Esophagus squamous epithelium (tissue), 5 donors: ENCODE results near the gene LMTK2. TPM values are rescaled to one million over a fixed set of nuclear protein-coding genes. Genes with fewer than 3 reads are reported as not detected.

ENCODE experiments used
- DNase-seq: peaks from one replicate; lab custom pipeline; 2025; lab: John Stamatoyannopoulos, UW
- H3K27ac ChIP-seq, 4 donors: fragments of 200-600 bp; sonication (generic); one replicate each; pipeline ENCODE4 v1.5.1; 2016 to 2019; ENCODE audit warnings: mild to moderate bottlenecking in 1 of 4
- H3K27me3 ChIP-seq, 4 donors: fragments of 200-600 bp; sonication (generic); 1 replicate in 3 of 4; 2 replicates in 1 of 4; pipeline versions ENCODE4 v1.5.1 to v1.6.0; 2017 to 2021; ENCODE audit warnings: antibody characterized with exemption in 1 of 4
- H3K36me3 ChIP-seq, 3 donors: fragments of 200-600 bp; sonication (generic); one replicate each; pipeline ENCODE4 v1.5.1; 2016 to 2019
- H3K4me1 ChIP-seq, 3 donors: fragments of 200-600 bp; sonication (generic); one replicate each; pipeline ENCODE4 v1.5.1; 2017 to 2019
- H3K4me3 ChIP-seq, 4 donors: fragments of 200-600 bp; sonication (generic); 1 replicate in 3 of 4; 2 replicates in 1 of 4; pipeline ENCODE4 v1.5.1; 2016 to 2019; ENCODE audit warnings: mild to moderate bottlenecking in 2 of 4, moderate library complexity in 1 of 4
- H3K9me3 ChIP-seq, 3 donors: fragments of 200-600 bp; sonication (generic); one replicate each; pipeline ENCODE4 v1.5.1; 2016 to 2019
- CTCF ChIP-seq, 6 experiments: fragments of 450-650 bp in 4 of 6; fragments of 200-600 bp in 2 of 6; sonication (generic) in 2 of 6; IDR thresholded peaks; one replicate each; pipeline ENCODE4 v1.5.1; 2016 to 2019; ENCODE audit warnings: antibody characterized with exemption in 6 of 6, mild to moderate bottlenecking in 4 of 6, moderate library complexity in 4 of 6
- POLR2A ChIP-seq, 4 donors: fragments of 450-650 bp; IDR thresholded peaks; one replicate each; pipeline ENCODE4 v1.6.1; 2017; ENCODE audit warnings: antibody characterized with exemption in 4 of 4, mild to moderate bottlenecking in 4 of 4, moderate library complexity in 3 of 4
- WGBS, 2 donors: methylation state at CpG; one replicate each; pipeline ENCODE4 v1.1.5; 2018; 5-methylcytosine and 5-hydroxymethylcytosine counted together
- intact Hi-C: fragments of 100-400 bp; cut with DNase I; formaldehyde crosslinking; loops from one replicate; pipeline ENCODE4 v1.15.0; 2022
- total RNA-seq, 4 donors: library from RNA; depleted of rRNA; stranded (reverse); fragments of >200 nt; gene quantifications; one replicate each; pipeline ENCODE4 v1.1.0, GENCODE V29; 2016
- donor health status: DM: yes; HTN: yes; CAD: no.

The LMTK2 gene
- total RNA-seq, 4 donors from 2014 or later, result 16.0 to 29.3 (median 20.3) TPM

GRCh38 chr7:98206451-98207330, 100.0 kb downstream of the LMTK2 start:
- DNase-seq, result no peak
- no peak for TF ChIP-seq CTCF (IDR thresholded peaks at IDR 0.05)
- no peak for TF ChIP-seq POLR2A (IDR thresholded peaks at IDR 0.05)
- WGBS, 2 donors, result 91 to 92% methylated on average over 21 to 41 of the region's 47 CpGs
- H3K9me3 ChIP-seq, result no peaks in the 10 kb centered on the region
- H3K4me3 ChIP-seq, result no peak overlapping the region
- no peak overlapping the region for H3K27ac ChIP-seq
- peaks cover 14 to 64% (median 14%) of the 10 kb centered on the region in 3 donors for H3K36me3 ChIP-seq
- H3K4me1 ChIP-seq, result peaks cover 8 to 14% (median 10%) of the 10 kb centered on the region in 3 donors
- intact Hi-C loops, result no loop called here
- H3K27me3 ChIP-seq, result peaks cover 0 to 11% (median 0%) of the 10 kb centered on the region in 4 donors

- peaks cover 0 to 18% (median 0%) of the 10 kb centered on the region in 4 donors for H3K27me3 ChIP-seq
- H3K4me1 ChIP-seq, result peaks cover 8 to 15% (median 11%) of the 10 kb centered on the region in 3 donors
- H3K27ac ChIP-seq, result no peak overlapping the region
- TF ChIP-seq POLR2A (IDR thresholded peaks at IDR 0.05) (no peak), CTCF (IDR thresholded peaks at IDR 0.05) (no peak)
- intact Hi-C loops, result no loop called here
- DNase-seq, result no peak
- peaks cover 7 to 46% (median 12%) of the 10 kb centered on the region in 3 donors for H3K36me3 ChIP-seq
- WGBS, 2 donors, result 88 to 92% methylated on average over 13 to 17 of the region's 17 CpGs
- no peak overlapping the region for H3K4me3 ChIP-seq
- H3K9me3 ChIP-seq, result no peaks in the 10 kb centered on the region
Measured at GRCh38 chr7:98209166-98209920, 102.7 kb downstream of the LMTK2 start.

- Histone ChIP-seq H3K4me3 (peak overlapping the region in 3 of 4 donors; percentile 33 to 65 (median 42)), H3K27ac (no peak overlapping the region), H3K27me3 (peaks cover 0 to 18% (median 0%) of the 10 kb centered on the region in 4 donors), H3K36me3 (peaks cover 0 to 37% (median 1%) of the 10 kb centered on the region in 3 donors), H3K4me1 (peaks cover 8 to 15% (median 11%) of the 10 kb centered on the region in 3 donors), H3K9me3 (no peaks in the 10 kb centered on the region)
- WGBS, 2 donors, result no CpG with 5 or more reads among the region's 49 CpGs
- DNase-seq, result no peak
- intact Hi-C loops, result no loop called here
- TF ChIP-seq POLR2A (IDR thresholded peaks at IDR 0.05) (no peak), CTCF (IDR thresholded peaks at IDR 0.05) (no peak)
Measured at GRCh38 chr7:98210513-98211220, 104.0 kb downstream of the LMTK2 start.

GRCh38 chr7:98211221-98211675, 104.6 kb downstream of the LMTK2 start, which contains the start of gene BHLHA15:
Gene BHLHA15 (plus strand): TSS chr7:98211439. CDS start chr7:98212310, 871 bp downstream.
- peaks cover 8 to 15% (median 11%) of the 10 kb centered on the region in 3 donors for H3K4me1 ChIP-seq
- no peaks in the 10 kb centered on the region for H3K9me3 ChIP-seq
- peak within 1 kb of the TSS; percentile 27 to 65 (median 38) for H3K4me3 ChIP-seq
- no CpG with 5 or more reads among the region's 45 CpGs for WGBS, 2 donors
- H3K27me3 ChIP-seq, result peaks cover 0 to 18% (median 0%) of the 10 kb centered on the region in 4 donors
- H3K27ac ChIP-seq, result peak within 1 kb of the TSS in 1 of 4 donors; percentile 65
- no peak for TF ChIP-seq POLR2A (IDR thresholded peaks at IDR 0.05)
- TF ChIP-seq CTCF (IDR thresholded peaks at IDR 0.05), result no peak
- peaks cover 0 to 37% (median 0%) of the 10 kb centered on the region in 3 donors for H3K36me3 ChIP-seq
- no peak for DNase-seq
- intact Hi-C loops, result no loop called here
